Upper lobe of left lung (tissue), 4 donors: ENCODE measurements around the gene TSSK6.

ENCODE experiments used
- POLR2A ChIP-seq, 4 donors: fragments of 450-650 bp; IDR thresholded peaks; one replicate each; pipeline ENCODE4 v1.5.1; 2016 to 2017; ENCODE audit warnings: antibody characterized with exemption in 4 of 4, mild to moderate bottlenecking in 2 of 4
- POLR2AphosphoS5 ChIP-seq, 2 donors: sonication (generic); formaldehyde crosslinking; IDR thresholded peaks; one replicate each; pipeline ENCODE4 v1.5.1; 2017; ENCODE audit warnings: antibody characterized with exemption in 2 of 2
- TF ChIP-seq, protein P1 (sequence below), 6 experiments: fragments of 450-650 bp in 4 of 6; fragments of 200-600 bp in 2 of 6; sonication (generic) in 2 of 6; IDR thresholded peaks; one replicate each; pipeline ENCODE4 v1.5.1; 2016 to 2019; ENCODE audit warnings: antibody characterized with exemption in 6 of 6

DNA sequence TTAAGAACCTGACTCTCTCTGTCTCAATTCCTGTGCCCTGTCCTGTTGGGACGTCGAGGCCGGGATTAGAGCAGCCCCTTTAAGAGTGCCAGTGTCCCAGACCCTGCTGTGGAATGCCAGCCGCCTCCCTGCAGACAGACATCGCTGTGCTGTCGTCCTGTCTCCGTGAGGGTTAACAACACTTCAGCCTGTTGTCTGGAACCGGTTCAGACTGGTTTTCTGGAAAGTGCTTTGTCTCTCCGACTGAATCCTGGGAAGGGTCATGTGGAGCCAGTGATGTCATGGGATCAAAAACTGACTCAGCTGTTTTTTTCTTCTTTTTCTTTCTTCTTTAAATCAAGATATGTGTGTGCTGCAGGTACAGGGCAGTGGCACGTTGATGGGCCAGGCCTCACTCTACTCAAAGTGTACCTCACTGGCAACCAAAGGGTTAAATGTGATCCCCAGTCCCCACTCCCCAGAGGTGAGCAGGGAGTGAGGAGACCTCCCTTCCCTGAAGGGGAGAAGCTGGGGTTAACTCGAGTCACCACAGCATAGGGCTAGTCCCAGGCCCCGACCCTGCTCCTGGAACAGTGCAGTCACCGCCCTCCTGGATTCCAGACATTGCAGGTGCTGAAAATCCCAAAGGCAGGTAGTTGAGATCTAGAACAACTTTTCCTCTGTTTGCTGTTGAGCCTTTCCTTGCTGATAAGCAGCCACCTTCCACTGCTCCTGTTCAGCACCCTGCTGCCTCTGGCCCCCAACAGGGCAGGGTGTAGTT is 50.8 kb downstream of the TSSK6 start:
- TF ChIP-seq, protein P1, sequence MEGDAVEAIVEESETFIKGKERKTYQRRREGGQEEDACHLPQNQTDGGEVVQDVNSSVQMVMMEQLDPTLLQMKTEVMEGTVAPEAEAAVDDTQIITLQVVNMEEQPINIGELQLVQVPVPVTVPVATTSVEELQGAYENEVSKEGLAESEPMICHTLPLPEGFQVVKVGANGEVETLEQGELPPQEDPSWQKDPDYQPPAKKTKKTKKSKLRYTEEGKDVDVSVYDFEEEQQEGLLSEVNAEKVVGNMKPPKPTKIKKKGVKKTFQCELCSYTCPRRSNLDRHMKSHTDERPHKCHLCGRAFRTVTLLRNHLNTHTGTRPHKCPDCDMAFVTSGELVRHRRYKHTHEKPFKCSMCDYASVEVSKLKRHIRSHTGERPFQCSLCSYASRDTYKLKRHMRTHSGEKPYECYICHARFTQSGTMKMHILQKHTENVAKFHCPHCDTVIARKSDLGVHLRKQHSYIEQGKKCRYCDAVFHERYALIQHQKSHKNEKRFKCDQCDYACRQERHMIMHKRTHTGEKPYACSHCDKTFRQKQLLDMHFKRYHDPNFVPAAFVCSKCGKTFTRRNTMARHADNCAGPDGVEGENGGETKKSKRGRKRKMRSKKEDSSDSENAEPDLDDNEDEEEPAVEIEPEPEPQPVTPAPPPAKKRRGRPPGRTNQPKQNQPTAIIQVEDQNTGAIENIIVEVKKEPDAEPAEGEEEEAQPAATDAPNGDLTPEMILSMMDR (IDR thresholded peaks at IDR 0.05) = no peak
- no peak for TF ChIP-seq POLR2A (IDR thresholded peaks at IDR 0.05)
- TF ChIP-seq POLR2AphosphoS5 (IDR thresholded peaks at IDR 0.05) = no peak
